Urinary bladder (tissue), 4 donors: ENCODE measurements around the gene DDX4. TPM values are rescaled to one million over a fixed set of nuclear protein-coding genes. Genes with fewer than 3 reads are reported as not detected.
"Not testable (repeated sequence)": the region's sequence is repeated elsewhere in the genome, so short reads cannot be mapped to it uniquely, and the experiment has no call there.

Experiments
- DNase-seq: peaks from one replicate; pipeline ENCODE4 v3.0.0-alpha.2; 2015; ENCODE audit errors: extremely low spot score
- H3K27ac ChIP-seq: one replicate; pipeline ENCODE4 v1.5.1; 2013; ENCODE audit warnings: low read depth, mild to moderate bottlenecking, moderate library complexity
- H3K36me3 ChIP-seq: one replicate; pipeline ENCODE4 v1.6.1; 2013; ENCODE audit warnings: mild to moderate bottlenecking, moderate library complexity; ENCODE audit not compliant: insufficient read depth
- H3K4me1 ChIP-seq: one replicate; pipeline ENCODE4 v1.6.1; 2013; ENCODE audit warnings: mild to moderate bottlenecking, moderate library complexity; ENCODE audit not compliant: insufficient read depth
- H3K4me3 ChIP-seq: one replicate; pipeline ENCODE4 v1.5.1; 2013; ENCODE audit warnings: low read depth, low read length
- WGBS: extraction: QIAGEN DNeasy Blood & Tissue Kit; methylation state at CpG from one replicate; pipeline ENCODE4 v1.1.7; 2013; 5-methylcytosine and 5-hydroxymethylcytosine counted together
- polyA plus RNA-seq: library from polyadenylated mRNA; stranded (reverse); fragments of 200-250 nt; gene quantifications from one replicate; pipeline ENCODE4 v1.2.3, GENCODE V29; 2013
- total RNA-seq: library from RNA; depleted of rRNA; stranded (reverse); fragments of >200 nt; gene quantifications from one replicate; pipeline ENCODE4 v1.2.3, GENCODE V29; 2014
- donor health status: healthy with polysubstance abuse.
- donor health status: healthy.

DDX4 gene
- total and polyA plus RNA-seq, 2 donors, result 0.42 TPM; not detected in 1

DNA sequence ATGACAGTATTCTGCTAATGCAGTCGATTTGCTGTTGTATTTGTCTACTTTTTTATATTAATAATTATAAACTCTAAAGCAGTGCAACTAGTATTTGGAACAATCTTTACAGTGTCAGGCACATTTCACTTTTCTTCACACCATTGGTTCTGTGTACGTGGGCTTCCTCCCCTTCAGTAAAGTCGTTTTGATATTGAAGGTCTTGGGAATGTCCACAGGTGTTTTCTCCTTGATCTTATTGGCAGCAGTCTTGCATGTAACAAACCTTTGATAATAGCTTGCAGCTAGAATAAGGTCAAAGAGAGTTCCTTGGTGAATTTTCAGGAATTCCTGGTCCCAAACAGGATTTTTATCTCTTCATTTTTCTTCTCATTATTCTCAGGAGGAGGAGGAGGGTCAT lies 12.2 kb downstream of the DDX4 start:
- H3K4me1 ChIP-seq, result no peaks in the 10 kb centered on the region
- DNase-seq, result no peak
- no peak overlapping the region for H3K27ac ChIP-seq
- no peaks in the 10 kb centered on the region for H3K36me3 ChIP-seq
- no peak overlapping the region for H3K4me3 ChIP-seq
- WGBS, result 61% methylated on average over 3 of the region's 3 CpGs

GRCh38 chr5:55750499-55750898 lies 12.6 kb downstream of the DDX4 start:
- no peak overlapping the region for H3K4me3 ChIP-seq
- H3K4me1 ChIP-seq, result no peaks in the 10 kb centered on the region
- 74% methylated on average over 3 of the region's 3 CpGs for WGBS
- H3K27ac ChIP-seq, result no peak overlapping the region
- DNase-seq, result no peak
- H3K36me3 ChIP-seq, result no peaks in the 10 kb centered on the region

- DNase-seq, result no peak
- no peaks in the 10 kb centered on the region for H3K36me3 ChIP-seq
- 86% methylated on average over 1 of the region's 1 CpG for WGBS
- no peak overlapping the region for H3K27ac ChIP-seq
- no peaks in the 10 kb centered on the region for H3K4me1 ChIP-seq
- no peak overlapping the region for H3K4me3 ChIP-seq
These were observed 20.4 kb downstream of the DDX4 start for GRCh38 chr5:55758231-55758630.

GRCh38 chr5:55758714-55759113 lies 20.9 kb downstream of the DDX4 start:
- H3K4me3 ChIP-seq, result no peak overlapping the region
- no peaks in the 10 kb centered on the region for H3K4me1 ChIP-seq
- DNase-seq, result no peak
- 74% methylated on average over 2 of the region's 2 CpGs for WGBS
- H3K27ac ChIP-seq, result no peak overlapping the region
- no peaks in the 10 kb centered on the region for H3K36me3 ChIP-seq

GRCh38 chr5:55761721-55762120 lies 23.9 kb downstream of the DDX4 start:
- WGBS, result 90% methylated on average over 7 of the region's 7 CpGs
- H3K4me3 ChIP-seq, H3K4me1 ChIP-seq, H3K36me3 ChIP-seq, DNase-seq, H3K27ac ChIP-seq: not testable (repeated sequence)

- Histone ChIP-seq H3K36me3 (no peaks in the 10 kb centered on the region), H3K4me3 (no peak overlapping the region), H3K27ac (no peak overlapping the region), H3K4me1 (no peaks in the 10 kb centered on the region)
- WGBS, result 83% methylated on average over 2 of the region's 2 CpGs
- DNase-seq, result no peak
These were observed 26.0 kb downstream of the DDX4 start for GRCh38 chr5:55763746-55764420.

DNA sequence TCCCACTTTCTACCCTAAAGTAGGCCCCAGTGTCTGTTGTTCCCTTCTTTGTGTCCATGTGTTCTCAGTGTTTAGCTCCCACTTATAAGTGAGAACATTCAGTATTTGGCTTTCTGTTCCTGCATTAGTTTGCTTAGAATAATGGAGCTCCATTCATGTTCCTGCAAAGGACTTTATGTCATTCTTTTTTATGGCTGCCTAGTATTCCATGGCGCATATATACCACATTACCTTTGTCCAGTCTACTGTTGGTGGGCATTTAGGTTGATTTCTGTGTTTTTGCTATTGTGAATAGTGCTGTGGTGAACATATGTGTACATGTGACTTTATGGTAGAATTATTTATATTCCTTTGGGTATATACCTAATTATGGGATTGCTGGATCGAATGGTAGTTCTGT lies 30.4 kb downstream of the DDX4 start:
- Histone ChIP-seq H3K4me1 (no peaks in the 10 kb centered on the region), H3K27ac (no peak overlapping the region), H3K36me3 (no peaks in the 10 kb centered on the region), H3K4me3 (no peak overlapping the region)
- WGBS, result 94% methylated on average over 2 of the region's 2 CpGs
- no peak for DNase-seq

DNA sequence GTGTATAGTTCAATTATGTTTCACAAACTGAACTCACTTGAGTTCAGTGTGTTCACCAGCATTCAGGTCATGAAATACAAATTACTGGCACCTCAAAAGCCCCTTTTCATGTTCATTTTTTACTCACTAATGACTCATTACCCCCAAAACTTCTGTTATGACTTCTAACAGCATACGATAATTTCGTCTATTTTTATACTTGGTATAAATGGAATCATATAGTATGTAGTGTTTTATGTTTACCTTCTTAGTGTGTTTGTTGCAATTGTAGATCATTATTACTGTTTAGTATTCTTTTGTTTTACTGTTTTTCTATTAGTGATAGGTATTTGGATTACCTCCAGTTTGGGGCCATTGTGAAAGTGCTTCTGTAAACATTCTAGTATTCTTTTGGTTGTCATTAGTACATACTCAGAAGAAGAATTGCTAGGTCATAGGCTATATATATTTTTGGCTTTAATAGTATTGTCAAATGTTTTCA lies 33.4 kb downstream of the DDX4 start:
- no peak for DNase-seq
- no peaks in the 10 kb centered on the region for H3K36me3 ChIP-seq
- H3K4me1 ChIP-seq, result no peaks in the 10 kb centered on the region
- H3K4me3 ChIP-seq, result no peak overlapping the region
- 81% methylated on average over 2 of the region's 2 CpGs for WGBS
- H3K27ac ChIP-seq, result no peak overlapping the region

GRCh38 chr5:55773057-55773456 lies 35.2 kb downstream of the DDX4 start:
- no peak for DNase-seq
- WGBS, result 70% methylated on average over 1 of the region's 1 CpG
- no peaks in the 10 kb centered on the region for H3K4me1 ChIP-seq

DNA sequence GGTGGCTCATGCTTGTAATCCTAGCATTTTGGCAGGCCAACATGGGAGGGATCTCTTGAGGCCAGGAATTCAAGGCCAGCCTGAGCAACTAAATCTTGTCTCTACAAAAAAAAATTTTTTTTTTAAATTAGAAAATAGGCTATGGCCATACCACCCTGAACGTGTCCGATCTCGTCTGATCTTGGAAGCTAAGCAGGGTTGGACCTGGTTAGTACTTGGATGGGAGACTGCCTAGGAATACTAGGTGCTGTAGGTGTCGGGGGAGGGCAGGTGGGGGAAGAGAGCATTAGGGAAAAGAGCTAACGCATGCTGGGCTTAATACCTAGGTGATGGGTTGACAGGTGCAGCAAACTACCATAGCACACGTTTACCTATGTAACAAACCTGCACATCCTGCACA lies 39.5 kb downstream of the DDX4 start:
- 87% methylated on average over 6 of the region's 6 CpGs for WGBS
- Histone ChIP-seq H3K27ac (no peak overlapping the region), H3K4me3 (no peak overlapping the region), H3K36me3 (no peaks in the 10 kb centered on the region), H3K4me1 (no peaks in the 10 kb centered on the region)
- DNase-seq, result no peak

More at GRCh38 chr5:55773057-55773456, 35.2 kb downstream of the DDX4 start:
- Histone ChIP-seq H3K4me3 (no peak overlapping the region), H3K27ac (no peak overlapping the region), H3K36me3 (no peaks in the 10 kb centered on the region)

- Histone ChIP-seq H3K27ac (no peak overlapping the region), H3K36me3 (no peaks in the 10 kb centered on the region), H3K4me1 (no peaks in the 10 kb centered on the region), H3K4me3 (no peak overlapping the region)
- DNase-seq, result no peak
- WGBS, result 92% methylated on average over 6 of the region's 6 CpGs
These were observed 63.1 kb downstream of the DDX4 start for GRCh38 chr5:55800924-55801323.

DNA sequence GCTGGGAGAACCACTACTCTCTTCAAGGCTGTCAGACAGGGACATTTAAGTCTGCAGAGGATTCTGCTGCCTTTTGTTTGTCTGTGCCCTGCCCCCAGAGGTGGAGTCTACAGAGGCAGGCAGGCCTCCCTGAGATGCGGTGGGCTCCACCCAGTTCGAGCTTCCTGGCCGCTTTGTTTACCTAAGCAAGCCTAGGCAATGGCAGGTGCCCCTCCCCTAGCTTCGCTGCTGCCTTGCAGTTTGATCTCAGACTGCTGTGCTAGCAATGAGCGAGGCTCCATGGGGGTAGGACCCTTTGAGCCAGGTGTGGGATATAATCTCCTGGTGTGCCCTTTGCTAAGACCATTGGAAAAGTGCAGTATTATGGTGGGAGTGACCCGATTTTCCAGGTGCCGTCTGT lies 71.0 kb downstream of the DDX4 start:
- WGBS, result 81% methylated on average over 7 of the region's 7 CpGs
- H3K27ac ChIP-seq, H3K4me1 ChIP-seq, H3K4me3 ChIP-seq, DNase-seq, H3K36me3 ChIP-seq: not testable (repeated sequence)

DNA sequence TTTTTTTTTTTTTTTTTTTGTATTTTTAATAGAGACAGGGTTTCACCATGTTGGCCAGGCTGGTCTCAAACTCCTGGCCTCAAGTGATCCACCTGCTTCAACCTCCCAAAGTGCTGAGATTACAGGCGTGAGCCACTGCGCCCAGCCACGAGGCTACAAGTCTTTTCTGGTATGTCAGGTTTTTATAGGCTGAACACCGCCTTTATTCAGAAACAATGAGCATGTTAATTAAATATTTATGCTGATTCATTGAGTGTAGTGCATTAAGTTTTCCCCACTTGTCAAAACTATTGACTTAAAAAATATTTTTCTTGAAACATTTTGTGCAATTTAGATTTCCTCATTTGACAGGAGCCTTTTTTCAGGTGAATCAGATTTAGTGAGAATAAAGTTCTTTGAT lies 78.1 kb downstream of the DDX4 start:
- not testable (repeated sequence) for DNase-seq, H3K36me3 ChIP-seq, H3K27ac ChIP-seq, H3K4me3 ChIP-seq, H3K4me1 ChIP-seq
- 76% methylated on average over 4 of the region's 4 CpGs for WGBS

DNA sequence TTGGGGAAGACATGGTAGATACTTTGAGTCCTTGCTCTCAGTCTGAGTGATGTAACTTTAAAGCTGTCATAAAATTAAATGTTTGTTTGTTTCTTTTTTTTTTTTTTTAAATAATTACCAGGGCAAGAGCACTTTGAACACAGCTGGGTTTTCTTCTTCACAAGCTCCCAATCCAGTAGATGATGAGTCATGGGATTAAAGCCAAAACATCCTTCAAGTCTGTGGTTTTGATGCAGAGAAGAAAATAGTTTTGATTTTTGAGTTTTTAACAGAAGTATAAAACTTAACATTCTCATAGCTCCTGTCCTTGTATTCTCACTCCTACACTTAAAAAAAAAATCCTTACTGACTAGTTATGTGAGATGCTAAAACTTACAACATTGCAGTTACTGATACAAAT lies 78.5 kb downstream of the DDX4 start:
- Histone ChIP-seq H3K4me3 (no peak overlapping the region), H3K27ac (no peak overlapping the region), H3K4me1 (no peaks in the 10 kb centered on the region), H3K36me3 (no peaks in the 10 kb centered on the region)
- no peak for DNase-seq

DNA sequence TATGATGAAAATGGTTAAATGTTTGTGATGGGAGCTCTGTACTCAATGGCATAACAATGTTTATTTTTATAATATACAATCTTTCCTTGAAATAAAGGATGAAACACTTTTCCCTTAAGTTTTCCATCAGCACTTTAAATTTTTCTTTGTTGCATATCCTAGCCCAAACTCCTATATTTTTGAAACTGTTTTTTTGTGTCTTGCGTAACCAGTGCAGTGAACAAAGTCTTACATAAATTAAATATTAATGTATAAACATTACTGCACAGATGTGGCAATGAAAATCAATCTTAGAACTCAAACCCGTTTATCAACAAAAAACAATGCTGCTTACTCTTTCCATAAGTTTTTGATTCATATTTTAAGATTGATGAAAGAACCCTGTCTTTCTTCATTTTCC lies 79.2 kb downstream of the DDX4 start:
- H3K4me3 ChIP-seq, result no peak overlapping the region
- H3K27ac ChIP-seq, result no peak overlapping the region
- H3K4me1 ChIP-seq, result no peaks in the 10 kb centered on the region
- 65% methylated on average over 2 of the region's 2 CpGs for WGBS
- H3K36me3 ChIP-seq, result no peaks in the 10 kb centered on the region
- DNase-seq, result no peak
